HCT116 (cell line): ENCODE results near the gene AK2.

Experiments
- CEBPB ChIP-seq: IDR thresholded peaks from 2 replicates; pipeline ENCODE4 v1.6.1; 2012; ENCODE audit warnings: low read depth
- EGR1 ChIP-seq: IDR thresholded peaks from 2 replicates; pipeline ENCODE4 v1.6.1; 2012; ENCODE audit warnings: low read depth
- EZH2phosphoT487 ChIP-seq: fragments of 200-600 bp; IDR thresholded peaks from 2 replicates; pipeline ENCODE4 v1.6.1; 2018; ENCODE audit warnings: antibody characterized with exemption, borderline replicate concordance
- FOSL1 ChIP-seq: IDR thresholded peaks from 2 replicates; pipeline ENCODE4 v1.6.1; 2012; ENCODE audit warnings: low read depth
- POLR2A ChIP-seq: IDR thresholded peaks from 2 replicates; pipeline ENCODE4 v1.7.0; 2011; ENCODE audit warnings: borderline replicate concordance; ENCODE audit not compliant: insufficient read depth, insufficient read length; ENCODE audit errors: extremely low read depth
- RAD21 ChIP-seq: IDR thresholded peaks from 2 replicates; pipeline ENCODE4 v1.6.1; 2012; ENCODE audit warnings: low read depth, mild to moderate bottlenecking
- SIN3A ChIP-seq: IDR thresholded peaks from 2 replicates; pipeline ENCODE4 v1.6.1; 2012; ENCODE audit warnings: low read depth
- SP1 ChIP-seq: IDR thresholded peaks from 2 replicates; pipeline ENCODE4 v1.6.1; 2012; ENCODE audit warnings: low read depth
- YY1 ChIP-seq: IDR thresholded peaks from 2 replicates; pipeline ENCODE4 v1.6.1; 2011; ENCODE audit warnings: low read length, low read depth, moderate library complexity, mild to moderate bottlenecking; ENCODE audit not compliant: insufficient replicate concordance; ENCODE audit errors: extremely low read depth
- ZFX ChIP-seq: fragments of 450-650 bp; IDR thresholded peaks from 2 replicates; pipeline ENCODE4 v1.6.1; 2017
- TF ChIP-seq, protein P1 (sequence below), 3 experiments: fragments of 200-600 bp in 1 of 3; sonication (generic) in 1 of 3; IDR thresholded peaks in 2 of 3; conservative IDR thresholded peaks in 1 of 3; 2 replicates each; pipeline ENCODE4 v1.5.1; 2012 to 2017; ENCODE audit warnings: low read depth in 2 of 3, low read length in 2 of 3, antibody characterized with exemption in 1 of 3, borderline replicate concordance in 1 of 3, control low read depth in 1 of 3, mild to moderate bottlenecking in 1 of 3, mixed read lengths in 1 of 3, mixed run types in 1 of 3, moderate library complexity in 1 of 3; ENCODE audit not compliant: insufficient read depth in 1 of 3
- TF ChIP-seq, protein P2 (sequence below): IDR thresholded peaks from 2 replicates; pipeline ENCODE4 v1.6.1; 2012; ENCODE audit warnings: low read depth
- TF ChIP-seq, protein P3 (sequence below): IDR thresholded peaks from 2 replicates; pipeline ENCODE4 v1.6.1; 2012

DNA sequence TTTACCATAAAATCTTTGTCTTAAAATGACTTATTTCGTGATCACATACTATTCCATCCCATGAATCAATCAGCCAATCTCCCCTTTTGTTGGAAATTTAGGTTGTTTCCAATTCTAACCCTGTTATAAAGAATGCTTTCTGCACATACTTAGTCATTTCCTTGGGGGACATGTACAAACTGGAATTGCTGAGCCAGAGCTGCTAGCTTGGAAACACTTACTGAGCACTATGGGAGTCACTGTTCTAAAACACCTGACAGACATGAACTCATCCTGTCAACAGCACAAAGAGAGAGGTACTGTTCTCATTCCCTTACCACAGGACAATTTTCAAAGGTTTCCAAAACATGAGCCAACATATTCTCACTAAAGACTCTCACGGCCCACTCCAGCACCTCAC lies 32.1 kb downstream of the AK2 start:
- TF ChIP-seq, protein P1, sequence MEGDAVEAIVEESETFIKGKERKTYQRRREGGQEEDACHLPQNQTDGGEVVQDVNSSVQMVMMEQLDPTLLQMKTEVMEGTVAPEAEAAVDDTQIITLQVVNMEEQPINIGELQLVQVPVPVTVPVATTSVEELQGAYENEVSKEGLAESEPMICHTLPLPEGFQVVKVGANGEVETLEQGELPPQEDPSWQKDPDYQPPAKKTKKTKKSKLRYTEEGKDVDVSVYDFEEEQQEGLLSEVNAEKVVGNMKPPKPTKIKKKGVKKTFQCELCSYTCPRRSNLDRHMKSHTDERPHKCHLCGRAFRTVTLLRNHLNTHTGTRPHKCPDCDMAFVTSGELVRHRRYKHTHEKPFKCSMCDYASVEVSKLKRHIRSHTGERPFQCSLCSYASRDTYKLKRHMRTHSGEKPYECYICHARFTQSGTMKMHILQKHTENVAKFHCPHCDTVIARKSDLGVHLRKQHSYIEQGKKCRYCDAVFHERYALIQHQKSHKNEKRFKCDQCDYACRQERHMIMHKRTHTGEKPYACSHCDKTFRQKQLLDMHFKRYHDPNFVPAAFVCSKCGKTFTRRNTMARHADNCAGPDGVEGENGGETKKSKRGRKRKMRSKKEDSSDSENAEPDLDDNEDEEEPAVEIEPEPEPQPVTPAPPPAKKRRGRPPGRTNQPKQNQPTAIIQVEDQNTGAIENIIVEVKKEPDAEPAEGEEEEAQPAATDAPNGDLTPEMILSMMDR (IDR thresholded peaks at IDR 0.05 in 2 of 3, conservative IDR thresholded peaks at IDR 0.05 in 1 of 3; ENCODE audit: borderline replicate concordance in 1 of 3, insufficient read depth in 1 of 3, low read depth in 2 of 3, low read length in 2 of 3): no peak
- no peak for TF ChIP-seq YY1
- TF ChIP-seq SP1: no peak
- no peak for TF ChIP-seq ZFX
- TF ChIP-seq RAD21: no peak
- TF ChIP-seq, protein P2, sequence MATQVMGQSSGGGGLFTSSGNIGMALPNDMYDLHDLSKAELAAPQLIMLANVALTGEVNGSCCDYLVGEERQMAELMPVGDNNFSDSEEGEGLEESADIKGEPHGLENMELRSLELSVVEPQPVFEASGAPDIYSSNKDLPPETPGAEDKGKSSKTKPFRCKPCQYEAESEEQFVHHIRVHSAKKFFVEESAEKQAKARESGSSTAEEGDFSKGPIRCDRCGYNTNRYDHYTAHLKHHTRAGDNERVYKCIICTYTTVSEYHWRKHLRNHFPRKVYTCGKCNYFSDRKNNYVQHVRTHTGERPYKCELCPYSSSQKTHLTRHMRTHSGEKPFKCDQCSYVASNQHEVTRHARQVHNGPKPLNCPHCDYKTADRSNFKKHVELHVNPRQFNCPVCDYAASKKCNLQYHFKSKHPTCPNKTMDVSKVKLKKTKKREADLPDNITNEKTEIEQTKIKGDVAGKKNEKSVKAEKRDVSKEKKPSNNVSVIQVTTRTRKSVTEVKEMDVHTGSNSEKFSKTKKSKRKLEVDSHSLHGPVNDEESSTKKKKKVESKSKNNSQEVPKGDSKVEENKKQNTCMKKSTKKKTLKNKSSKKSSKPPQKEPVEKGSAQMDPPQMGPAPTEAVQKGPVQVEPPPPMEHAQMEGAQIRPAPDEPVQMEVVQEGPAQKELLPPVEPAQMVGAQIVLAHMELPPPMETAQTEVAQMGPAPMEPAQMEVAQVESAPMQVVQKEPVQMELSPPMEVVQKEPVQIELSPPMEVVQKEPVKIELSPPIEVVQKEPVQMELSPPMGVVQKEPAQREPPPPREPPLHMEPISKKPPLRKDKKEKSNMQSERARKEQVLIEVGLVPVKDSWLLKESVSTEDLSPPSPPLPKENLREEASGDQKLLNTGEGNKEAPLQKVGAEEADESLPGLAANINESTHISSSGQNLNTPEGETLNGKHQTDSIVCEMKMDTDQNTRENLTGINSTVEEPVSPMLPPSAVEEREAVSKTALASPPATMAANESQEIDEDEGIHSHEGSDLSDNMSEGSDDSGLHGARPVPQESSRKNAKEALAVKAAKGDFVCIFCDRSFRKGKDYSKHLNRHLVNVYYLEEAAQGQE: no peak
- no peak for TF ChIP-seq EZH2phosphoT487
- TF ChIP-seq CEBPB: no peak
- TF ChIP-seq, protein P3, sequence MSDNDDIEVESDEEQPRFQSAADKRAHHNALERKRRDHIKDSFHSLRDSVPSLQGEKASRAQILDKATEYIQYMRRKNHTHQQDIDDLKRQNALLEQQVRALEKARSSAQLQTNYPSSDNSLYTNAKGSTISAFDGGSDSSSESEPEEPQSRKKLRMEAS: no peak
- TF ChIP-seq FOSL1: no peak
- no peak for TF ChIP-seq SIN3A
- TF ChIP-seq POLR2A: no peak
- no peak for TF ChIP-seq EGR1
